H1 (cell line): ENCODE measurements around the gene DAZAP1. TPM values are rescaled to one million over a fixed set of nuclear protein-coding genes. Genes with fewer than 3 reads are reported as not detected.

Experiments used
- CTCF ChIA-PET: fragments of 300-600 bp; sonication (Branson Sonifier 250); formaldehyde crosslinking; loops from one replicate; lab custom pipeline; 2021; ENCODE audit not compliant: partially characterized antibody; lab: Charles Lee
- POLR2A ChIA-PET: fragments of 300-600 bp; sonication (Branson Sonifier 250); formaldehyde crosslinking; loops from one replicate; lab custom pipeline; 2021; ENCODE audit warnings: inconsistent platforms; ENCODE audit not compliant: partially characterized antibody; lab: Charles Lee
- DNase-seq, 2 experiments: peaks; one replicate each; pipeline versions ENCODE4 v3.0.0 to v3.0.0-alpha.2; 2010 to 2022; ENCODE audit warnings: low spot score in 2 of 2, low read depth in 1 of 2, mixed read lengths in 1 of 2
- FAIRE-seq: peaks from 2 replicates; lab custom pipeline; 2011; peaks lifted over from hg19 to GRCh38; lab: Jason Lieb, UNC
- H2AFZ ChIP-seq: 2 replicates; pipeline ENCODE4 v1.8.1; 2012; ENCODE audit warnings: low read length, inconsistent platforms
- H2AK5ac ChIP-seq: 2 replicates; pipeline ENCODE4 v1.6.1; 2013; ENCODE audit warnings: low read depth, low read length
- H2BK120ac ChIP-seq: replicated peaks from 2 replicates; pipeline ENCODE3; 2013; ENCODE audit warnings: low read depth, low read length, inconsistent platforms
- H2BK12ac ChIP-seq: 2 replicates; pipeline ENCODE4 v1.6.1; 2013; ENCODE audit warnings: low read depth, low read length
- H2BK15ac ChIP-seq: 2 replicates; pipeline ENCODE4 v1.6.1; 2013; ENCODE audit warnings: low read length
- H2BK20ac ChIP-seq: 2 replicates; pipeline ENCODE4 v1.6.1; 2013; ENCODE audit warnings: low read length
- H2BK5ac ChIP-seq: 2 replicates; pipeline ENCODE4 v1.6.1; 2013; ENCODE audit warnings: low read depth, low read length
- H3K14ac ChIP-seq: 2 replicates; pipeline ENCODE4 v1.6.1; 2013; ENCODE audit warnings: inconsistent platforms; ENCODE audit not compliant: insufficient read length
- H3K18ac ChIP-seq: 2 replicates; pipeline ENCODE4 v1.6.1; 2013; ENCODE audit warnings: low read length; ENCODE audit errors: extremely low read depth
- H3K23ac ChIP-seq: 2 replicates; pipeline ENCODE4 v1.6.1; 2013; ENCODE audit warnings: inconsistent platforms; ENCODE audit not compliant: insufficient read length
- H3K23me2 ChIP-seq: 2 replicates; pipeline ENCODE4 v1.6.1; 2013; ENCODE audit warnings: low read depth, low read length
- H3K27ac ChIP-seq: 2 replicates; pipeline ENCODE4 v1.6.1; 2011; ENCODE audit warnings: low read depth, low read length, inconsistent platforms
- H3K27me3 ChIP-seq, 4 experiments: replicated peaks in 1 of 4; 1 replicate in 1 of 4; 2 replicates in 3 of 4; pipeline versions ENCODE4 v1.6.1 to v1.8.1; 2011 to 2013; ENCODE audit warnings: low read length in 3 of 4, mild to moderate bottlenecking in 3 of 4, inconsistent platforms in 2 of 4, mixed read lengths in 2 of 4, moderate library complexity in 1 of 4; ENCODE audit not compliant: control insufficient read depth in 3 of 4, insufficient read depth in 3 of 4; ENCODE audit errors: extremely low read depth in 1 of 4
- H3K36me3 ChIP-seq, 4 experiments: 2 replicates each; pipeline versions ENCODE4 v1.6.1 to v1.8.1; 2011 to 2013; ENCODE audit warnings: mild to moderate bottlenecking in 4 of 4, low read length in 3 of 4, moderate library complexity in 2 of 4, control low read depth in 1 of 4, inconsistent platforms in 1 of 4; ENCODE audit not compliant: insufficient read depth in 4 of 4, control insufficient read depth in 2 of 4
- H3K4ac ChIP-seq: replicated peaks from 2 replicates; pipeline ENCODE3; 2013; ENCODE audit warnings: low read length, low read depth, mixed read lengths, inconsistent platforms; ENCODE audit not compliant: insufficient read length
- H3K4me1 ChIP-seq, 4 experiments: replicated peaks in 1 of 4; 1 replicate in 1 of 4; 2 replicates in 3 of 4; pipeline versions ENCODE4 v1.6.1 to v1.8.1; 2011 to 2013; ENCODE audit warnings: low read length in 3 of 4, inconsistent platforms in 2 of 4, mixed read lengths in 1 of 4; ENCODE audit not compliant: insufficient read depth in 4 of 4, control insufficient read depth in 3 of 4
- H3K4me2 ChIP-seq, 2 experiments: 2 replicates each; pipeline versions ENCODE4 v1.6.1 to v1.8.1; 2011 to 2013; ENCODE audit warnings: low read depth in 2 of 2, low read length in 2 of 2, control low read depth in 1 of 2, inconsistent platforms in 1 of 2, mild to moderate bottlenecking in 1 of 2; ENCODE audit not compliant: insufficient read depth in 1 of 2
- H3K4me3 ChIP-seq, 4 experiments: fragments of 200-600, 300-600 bp in 1 of 4; sonication (generic), shearing (Covaris generic), sonication (Bioruptor Twin) in 1 of 4; 2 replicates each; pipeline versions ENCODE4 v1.5.1 to v1.8.1; 2011 to 2016; ENCODE audit warnings: low read length in 4 of 4, low read depth in 3 of 4, control low read depth in 2 of 4, inconsistent platforms in 2 of 4, mild to moderate bottlenecking in 2 of 4, mixed read lengths in 1 of 4, moderate library complexity in 1 of 4; ENCODE audit not compliant: insufficient read depth in 2 of 4; ENCODE audit errors: extremely low read depth in 1 of 4
- H3K56ac ChIP-seq: replicated peaks from 2 replicates; pipeline ENCODE3; 2013; ENCODE audit warnings: low read depth, mild to moderate bottlenecking, mixed read lengths, low read length, inconsistent platforms; ENCODE audit not compliant: insufficient read length
- H3K79me1 ChIP-seq: 2 replicates; pipeline ENCODE4 v1.6.1; 2013; ENCODE audit warnings: low read depth, low read length, control low read depth
- H3K79me2 ChIP-seq, 2 experiments: 2 replicates each; pipeline versions ENCODE4 v1.6.1 to v1.8.1; 2012 to 2013; ENCODE audit warnings: low read length in 2 of 2, mild to moderate bottlenecking in 2 of 2, inconsistent platforms in 1 of 2; ENCODE audit not compliant: insufficient read depth in 2 of 2, control insufficient read depth in 1 of 2
- H3K9ac ChIP-seq, 4 experiments: replicated peaks in 1 of 4; 1 replicate in 1 of 4; 2 replicates in 3 of 4; pipeline versions ENCODE4 v1.6.1 to v1.8.1; 2011 to 2013; ENCODE audit warnings: low read depth in 3 of 4, low read length in 3 of 4, control low read depth in 2 of 4, mild to moderate bottlenecking in 2 of 4, moderate library complexity in 2 of 4, inconsistent platforms in 1 of 4; ENCODE audit errors: extremely low read depth in 1 of 4
- H3K9me3 ChIP-seq, 2 experiments: 2 replicates each; pipeline versions ENCODE4 v1.6.1 to v1.8.1; 2012 to 2013; ENCODE audit warnings: mild to moderate bottlenecking in 2 of 2, moderate library complexity in 2 of 2, control low read depth in 1 of 2, inconsistent platforms in 1 of 2, low read depth in 1 of 2, low read length in 1 of 2, mixed read lengths in 1 of 2; ENCODE audit not compliant: insufficient read depth in 2 of 2
- H4K20me1 ChIP-seq, 2 experiments: replicated peaks in 1 of 2; 2 replicates each; pipeline versions ENCODE3 to v1.8.1; 2011 to 2013; ENCODE audit warnings: inconsistent platforms in 2 of 2, low read length in 2 of 2, mild to moderate bottlenecking in 1 of 2; ENCODE audit not compliant: insufficient read depth in 2 of 2, control insufficient read depth in 1 of 2
- H4K5ac ChIP-seq: 2 replicates; pipeline ENCODE4 v1.6.1; 2013; ENCODE audit warnings: low read length, low read depth, mixed read lengths, inconsistent platforms; ENCODE audit not compliant: insufficient read length
- H4K8ac ChIP-seq: 2 replicates; pipeline ENCODE4 v1.8.0; 2013; ENCODE audit warnings: mild to moderate bottlenecking, moderate library complexity, low read length, inconsistent platforms; ENCODE audit not compliant: insufficient read depth; ENCODE audit errors: extremely low read depth
- H4K91ac ChIP-seq: replicated peaks from 2 replicates; pipeline ENCODE3; 2013; ENCODE audit warnings: low read length, mixed read lengths, inconsistent platforms; ENCODE audit not compliant: insufficient read length
- ASH2L ChIP-seq: fragments of 200-600, 300-600 bp; sonication (generic); IDR thresholded peaks from one replicate; pipeline ENCODE4 v1.7.1; 2017; ENCODE audit warnings: low read length
- BACH1 ChIP-seq: IDR thresholded peaks from 2 replicates; pipeline ENCODE4 v1.6.1; 2012; ENCODE audit warnings: low read length, improper control_type of control experiment
- CTBP2 ChIP-seq: IDR thresholded peaks from 2 replicates; pipeline ENCODE4 v1.7.0; 2011; ENCODE audit warnings: borderline replicate concordance, mild to moderate bottlenecking, moderate library complexity, mixed read lengths, low read length; ENCODE audit not compliant: insufficient read depth, insufficient read length
- KDM4A ChIP-seq: IDR thresholded peaks from one replicate; pipeline ENCODE4 v1.7.1; 2012; ENCODE audit warnings: low read depth, mild to moderate bottlenecking, moderate library complexity, low read length, inconsistent platforms; ENCODE audit not compliant: severe bottlenecking
- KDM5A ChIP-seq: fragments of 200-600 bp; IDR thresholded peaks from 2 replicates; pipeline ENCODE4 v1.7.1; 2012; ENCODE audit warnings: mild to moderate bottlenecking, low read length, inconsistent platforms, mixed read lengths
- POLR2A ChIP-seq, 2 experiments: IDR thresholded peaks; 1 replicate in 1 of 2; 2 replicates in 1 of 2; pipeline ENCODE4 v1.6.1; 2011; ENCODE audit warnings: low read depth in 2 of 2, low read length in 2 of 2, mild to moderate bottlenecking in 2 of 2; ENCODE audit errors: control extremely low read depth in 1 of 2
- RFX5 ChIP-seq: IDR thresholded peaks from 2 replicates; pipeline ENCODE4 v1.6.1; 2011; ENCODE audit warnings: low read depth, low read length, improper control_type of control experiment, borderline replicate concordance
- SIRT6 ChIP-seq: IDR thresholded peaks from one replicate; pipeline ENCODE4 v1.7.1; 2012; ENCODE audit warnings: low read length, inconsistent platforms
- SRF ChIP-seq: IDR thresholded peaks from 2 replicates; pipeline ENCODE4 v1.6.1; 2011; ENCODE audit warnings: mild to moderate bottlenecking, low read depth, low read length, moderate library complexity
- USF2 ChIP-seq: IDR thresholded peaks from 2 replicates; pipeline ENCODE4 v1.6.1; 2011; ENCODE audit warnings: low read length, improper control_type of control experiment
- ZNF274 ChIP-seq: IDR thresholded peaks from 2 replicates; pipeline ENCODE4 v1.7.0; 2012; ENCODE audit warnings: low read length, borderline replicate concordance; ENCODE audit errors: extremely low read depth
- WGBS, 2 experiments: shearing (Covaris generic) in 1 of 2; methylation state at CpG; one replicate each; pipeline versions ENCODE4 v1.1.6 to v1.1.7; 2013 to 2015; ENCODE audit warnings: low lambda C conversion rate in 2 of 2, mixed read lengths in 2 of 2, inconsistent platforms in 1 of 2, low coverage in 1 of 2, missing lambda C conversion rate in 1 of 2; ENCODE audit not compliant: insufficient replicate concordance in 2 of 2, insufficient coverage in 1 of 2, insufficient read length in 1 of 2; ENCODE audit errors: extremely low coverage in 1 of 2, missing lambda C conversion rate in 1 of 2; 5-methylcytosine and 5-hydroxymethylcytosine counted together
- polyA plus RNA-seq, 7 experiments: library from polyadenylated mRNA; depleted of rRNA in 3 of 7; stranded (reverse) in 5 of 7; unstranded in 2 of 7; fragments of >200 nt in 5 of 7; fragments of 200-250 nt in 2 of 7; gene quantifications; 1 replicate in 5 of 7; 2 replicates in 1 of 7; 4 replicates in 1 of 7; pipeline versions ENCODE4 v1.2.1 to v1.2.3, GENCODE V29; 2011 to 2013; ENCODE audit warnings: missing spikeins in 2 of 7, mixed read lengths in 2 of 7
- total RNA-seq: library from RNA; stranded (reverse); fragmentation: NEBNext Ultra II Directional; extraction: Animal tissue kit (Norgen Biotek cat#: 25700); gene quantifications from 2 replicates; pipeline ENCODE4 v1.2.1, GENCODE V29; 2021

The DAZAP1 gene
- total and polyA plus RNA-seq, 2 of the 8 experiments (the other 6 are each of a cell fraction or from before 2014, with no cell fraction given), result 79.6 to 341 TPM

- no peak overlapping the region for H3K9ac ChIP-seq
- peaks cover 0 to 11% (median 5%) of the 10 kb centered on the region in 4 experiments; a peak in 4 of 8 replicates for H3K36me3 ChIP-seq
- H3K23ac ChIP-seq, result no peak overlapping the region
- no peaks in the 10 kb centered on the region for H3K9me3 ChIP-seq
- no peak overlapping the region for H4K91ac ChIP-seq
- no peak overlapping the region; the same call in 1 of the 2 replicates for H2AK5ac ChIP-seq
- peaks cover 4 to 6% of the 10 kb centered on the region in 2 experiments for H4K20me1 ChIP-seq
- no peak overlapping the region for H3K14ac ChIP-seq
- H3K79me1 ChIP-seq, result no peaks in the 10 kb centered on the region; the same call in 1 of the 2 replicates
- no peak overlapping the region for H3K4me3 ChIP-seq
- no peaks in the 10 kb centered on the region for H3K23me2 ChIP-seq
- CTCF ChIA-PET, result interaction anchor here (0.5 to 0.8 kb wide), 2 partner anchors 8 to 18 kb away, joined by 3 to 4 read pairs; no protein-coding TSS in a partner anchor
- no peak overlapping the region for H3K4ac ChIP-seq
- WGBS, 2 experiments, result 95% methylated on average over 37 of the region's 52 CpGs; no CpG with 5 or more reads in 1 of the 2 experiments
- H3K4me1 ChIP-seq, result peaks cover 0 to 7% (median 0%) of the 10 kb centered on the region in 4 experiments; a peak in 2 of 7 replicates
- H2BK15ac ChIP-seq, result no peak overlapping the region
- POLR2A ChIA-PET, result interaction anchor here (1.3 to 1.9 kb wide), 5 partner anchors 8 to 126 kb away, joined by 3 to 7 read pairs (median 5); partner anchors contain the start of gene CIRBP
- H3K4me2 ChIP-seq, result no peak overlapping the region
- no peak overlapping the region for H2BK12ac ChIP-seq
- no peak overlapping the region for H3K27ac ChIP-seq
- H3K27me3 ChIP-seq, result no peaks in the 10 kb centered on the region; a peak in 1 of 7 replicates
- H3K79me2 ChIP-seq, result no peaks in the 10 kb centered on the region
- FAIRE-seq (no peak), DNase-seq (no peak)
- no peak overlapping the region for H3K18ac ChIP-seq
- H2BK5ac ChIP-seq, result no peak overlapping the region
- no peak overlapping the region for H2AFZ ChIP-seq
- H3K56ac ChIP-seq, result peak overlapping the region; percentile 16
- no peak overlapping the region for H2BK120ac ChIP-seq
- no peak overlapping the region for H2BK20ac ChIP-seq
- no peak overlapping the region for H4K5ac ChIP-seq
- H4K8ac ChIP-seq, result no peak overlapping the region
- TF ChIP-seq ASH2L (no peak), USF2 (no peak), CTBP2 (no peak), SIRT6 (no peak), KDM5A (no peak), BACH1 (no peak), RFX5 (no peak), POLR2A (IDR thresholded peaks at IDR 0.05; ENCODE audit: control extremely low read depth in 1 of 2, low read depth in 2 of 2, low read length in 2 of 2) (no peak), ZNF274 (no peak), SRF (no peak), KDM4A (no peak)
Observed at GRCh38 chr19:1395194-1396018, 12.0 kb upstream of the DAZAP1 start.
